Measurements from ENCODE around the gene SCUBE1. TPM values are rescaled to one million over a fixed set of nuclear protein-coding genes. Genes with fewer than 3 reads are reported as not detected.

Gene SCUBE1
- total RNA-seq, 4 donors from 2014 or later, result 81.3 to 214 (median 141) TPM

DNA sequence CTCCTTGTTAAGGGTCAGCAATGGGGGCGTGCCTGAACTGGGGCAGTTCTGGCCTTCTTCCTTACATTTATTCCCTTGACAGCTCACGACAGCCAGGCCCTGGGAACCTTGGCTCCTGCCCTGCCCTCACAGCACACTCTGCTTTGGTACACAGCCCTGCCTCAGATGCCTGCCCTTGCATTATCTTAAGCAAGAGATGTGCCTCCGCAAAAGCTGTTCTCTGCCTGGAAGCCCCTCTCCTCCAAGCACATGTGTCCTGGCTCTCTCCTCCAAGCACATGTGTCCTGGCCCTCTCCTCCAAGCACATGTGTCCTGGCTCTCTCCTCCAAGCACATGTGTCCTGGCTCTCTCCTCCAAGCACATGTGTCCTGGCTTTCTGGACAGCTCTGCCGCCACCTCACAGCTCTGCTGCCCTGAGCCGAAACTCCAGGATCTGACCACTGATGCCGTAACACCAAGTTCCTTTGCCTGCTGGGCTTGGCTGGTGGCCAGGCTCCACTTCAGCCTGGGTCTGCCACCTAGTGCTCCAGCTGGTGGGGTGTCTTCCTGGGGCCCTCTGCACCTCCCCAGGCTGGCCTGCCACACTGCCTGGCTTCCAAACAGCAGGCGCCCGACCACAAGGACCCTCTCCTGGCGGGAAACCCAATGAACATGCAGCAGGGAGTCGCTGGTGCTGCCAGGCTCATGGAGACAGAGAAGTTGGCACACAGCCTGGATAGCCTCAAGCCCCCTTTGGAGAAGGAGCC lies 53.0 kb downstream of the SCUBE1 start:
- no peaks in the 10 kb centered on the region for H3K27me3 ChIP-seq
- H3K9me3 ChIP-seq, result no peaks in the 10 kb centered on the region
- H3K4me1 ChIP-seq, result peaks cover 0 to 74% (median 29%) of the 10 kb centered on the region in 4 donors
- WGBS, 2 donors, result 48 to 49% methylated on average over 9 to 10 of the region's 10 CpGs
- H3K36me3 ChIP-seq, result no peaks in the 10 kb centered on the region
- DNase-seq (ENCODE audit: low spot score in 2 of 2), result peak; percentile 43 to 63
- peak overlapping the region; percentile 13 to 89 (median 44) for H3K27ac ChIP-seq
- H3K4me3 ChIP-seq, result peak overlapping the region in 1 of 4 donors; percentile 23
- TF ChIP-seq, protein P1, sequence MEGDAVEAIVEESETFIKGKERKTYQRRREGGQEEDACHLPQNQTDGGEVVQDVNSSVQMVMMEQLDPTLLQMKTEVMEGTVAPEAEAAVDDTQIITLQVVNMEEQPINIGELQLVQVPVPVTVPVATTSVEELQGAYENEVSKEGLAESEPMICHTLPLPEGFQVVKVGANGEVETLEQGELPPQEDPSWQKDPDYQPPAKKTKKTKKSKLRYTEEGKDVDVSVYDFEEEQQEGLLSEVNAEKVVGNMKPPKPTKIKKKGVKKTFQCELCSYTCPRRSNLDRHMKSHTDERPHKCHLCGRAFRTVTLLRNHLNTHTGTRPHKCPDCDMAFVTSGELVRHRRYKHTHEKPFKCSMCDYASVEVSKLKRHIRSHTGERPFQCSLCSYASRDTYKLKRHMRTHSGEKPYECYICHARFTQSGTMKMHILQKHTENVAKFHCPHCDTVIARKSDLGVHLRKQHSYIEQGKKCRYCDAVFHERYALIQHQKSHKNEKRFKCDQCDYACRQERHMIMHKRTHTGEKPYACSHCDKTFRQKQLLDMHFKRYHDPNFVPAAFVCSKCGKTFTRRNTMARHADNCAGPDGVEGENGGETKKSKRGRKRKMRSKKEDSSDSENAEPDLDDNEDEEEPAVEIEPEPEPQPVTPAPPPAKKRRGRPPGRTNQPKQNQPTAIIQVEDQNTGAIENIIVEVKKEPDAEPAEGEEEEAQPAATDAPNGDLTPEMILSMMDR (IDR thresholded peaks at IDR 0.05), result no peak
- no peak for TF ChIP-seq POLR2A (IDR thresholded peaks at IDR 0.05)
- no peak for TF ChIP-seq EP300 (IDR thresholded peaks at IDR 0.05)

DNA sequence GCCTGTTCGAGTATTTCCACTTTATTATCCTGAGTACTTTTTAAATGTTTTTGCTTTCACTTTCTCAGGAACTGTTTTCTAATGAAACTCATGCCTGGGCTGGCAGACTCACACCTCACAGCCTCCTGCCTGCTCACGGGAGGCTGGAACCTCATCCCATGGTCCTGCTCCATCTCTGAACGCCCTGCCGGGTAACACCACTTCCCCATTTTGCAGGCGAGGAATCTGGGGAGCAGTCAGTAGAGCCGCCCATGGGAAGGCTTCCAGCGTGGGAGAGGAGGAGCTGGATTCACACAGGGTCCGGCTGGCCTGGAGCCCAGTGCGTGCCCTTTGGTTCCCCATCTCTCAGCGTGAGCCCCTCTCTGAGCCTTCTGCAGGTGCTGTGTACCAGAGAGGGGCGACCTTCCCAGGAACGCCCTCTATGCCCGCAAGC lies 53.6 kb downstream of the SCUBE1 start:
- no peaks in the 10 kb centered on the region for H3K27me3 ChIP-seq
- peak overlapping the region in 2 of 4 donors; percentile 19 to 23 for H3K4me3 ChIP-seq
- TF ChIP-seq, protein P1 (IDR thresholded peaks at IDR 0.05), result no peak
- TF ChIP-seq EP300 (IDR thresholded peaks at IDR 0.05) (no peak), POLR2A (IDR thresholded peaks at IDR 0.05) (no peak)
- H3K36me3 ChIP-seq, result no peaks in the 10 kb centered on the region
- H3K4me1 ChIP-seq, result peaks cover 0 to 72% (median 29%) of the 10 kb centered on the region in 4 donors
- H3K9me3 ChIP-seq, result no peaks in the 10 kb centered on the region
- 16 to 22% methylated on average over 13 of the region's 13 CpGs for WGBS, 2 donors
- no peak for DNase-seq (ENCODE audit: low spot score in 2 of 2)
- H3K27ac ChIP-seq, result peak overlapping the region; percentile 11 to 89 (median 43)

DNA sequence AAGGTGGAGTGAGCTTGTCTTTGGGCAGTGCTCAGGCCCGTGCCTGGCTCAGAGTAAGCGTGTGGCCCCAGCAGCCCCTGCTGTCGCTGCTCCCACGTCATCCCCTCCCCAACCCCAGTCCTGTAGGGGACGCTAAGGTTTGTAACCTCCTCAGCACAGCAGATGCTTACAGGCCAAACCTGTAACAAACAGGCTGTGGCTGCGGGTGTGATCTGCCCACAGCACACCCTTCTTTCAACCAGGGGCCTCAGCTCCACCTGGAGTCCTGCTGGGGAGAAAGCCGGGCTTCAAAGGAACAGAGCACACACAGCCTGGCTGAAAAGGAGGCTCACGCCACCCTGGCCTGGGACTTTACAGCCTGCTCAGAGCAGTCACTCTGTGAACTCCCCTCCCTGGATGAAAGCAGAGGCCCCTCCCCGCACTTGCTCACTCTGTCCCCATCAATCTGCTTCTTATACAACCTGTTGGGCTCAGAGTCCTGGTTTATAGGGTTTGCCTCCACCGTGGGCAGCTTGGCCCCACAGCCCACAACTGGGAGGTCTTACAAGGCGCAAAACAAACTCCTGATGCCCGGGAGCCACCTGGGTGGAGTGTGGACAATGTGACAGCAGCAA lies 54.3 kb downstream of the SCUBE1 start:
- no peaks in the 10 kb centered on the region for H3K27me3 ChIP-seq
- H3K9me3 ChIP-seq, result no peaks in the 10 kb centered on the region
- TF ChIP-seq, protein P1 (IDR thresholded peaks at IDR 0.05), result no peak
- TF ChIP-seq EP300 (IDR thresholded peaks at IDR 0.05) (no peak), POLR2A (IDR thresholded peaks at IDR 0.05) (no peak)
- H3K36me3 ChIP-seq, result no peaks in the 10 kb centered on the region
- DNase-seq (ENCODE audit: low spot score in 2 of 2), result no peak
- peaks cover 0 to 70% (median 29%) of the 10 kb centered on the region in 4 donors for H3K4me1 ChIP-seq
- H3K4me3 ChIP-seq, result no peak overlapping the region
- peak overlapping the region; percentile 11 to 89 (median 43) for H3K27ac ChIP-seq
- 71 to 74% methylated on average over 12 of the region's 12 CpGs for WGBS, 2 donors

DNA sequence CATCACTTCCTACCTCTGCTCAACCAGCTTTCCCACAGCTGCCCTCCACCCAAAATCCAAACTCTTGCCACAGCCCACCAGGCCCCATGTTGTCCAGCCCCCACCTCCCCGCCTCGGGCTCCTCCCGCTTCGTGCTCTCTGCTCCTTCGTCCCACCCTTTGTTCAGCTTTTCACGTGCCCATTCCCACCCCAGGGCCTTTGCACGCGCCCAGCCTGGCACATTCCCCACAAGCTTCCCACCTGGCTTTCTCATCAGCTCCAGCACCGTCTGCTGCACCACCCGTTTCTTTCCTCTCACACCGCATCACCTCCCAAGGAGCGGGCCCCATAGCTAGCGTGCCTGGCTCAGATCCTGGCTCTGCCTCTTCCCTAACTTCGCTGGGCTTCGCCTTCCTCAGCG lies 54.8 kb downstream of the SCUBE1 start:
- WGBS, 2 donors, result 97% methylated on average over 16 of the region's 16 CpGs
- Histone ChIP-seq H3K4me3 (no peak overlapping the region), H3K36me3 (no peaks in the 10 kb centered on the region), H3K9me3 (no peaks in the 10 kb centered on the region), H3K27me3 (no peaks in the 10 kb centered on the region), H3K27ac (peak overlapping the region in 2 of 4 donors; percentile 34 to 89), H3K4me1 (peaks cover 0 to 64% (median 28%) of the 10 kb centered on the region in 4 donors)
- TF ChIP-seq EP300 (IDR thresholded peaks at IDR 0.05), result no peak
- TF ChIP-seq POLR2A (IDR thresholded peaks at IDR 0.05), result no peak
- TF ChIP-seq, protein P1 (IDR thresholded peaks at IDR 0.05), result no peak
- no peak for DNase-seq (ENCODE audit: low spot score in 2 of 2)

DNA sequence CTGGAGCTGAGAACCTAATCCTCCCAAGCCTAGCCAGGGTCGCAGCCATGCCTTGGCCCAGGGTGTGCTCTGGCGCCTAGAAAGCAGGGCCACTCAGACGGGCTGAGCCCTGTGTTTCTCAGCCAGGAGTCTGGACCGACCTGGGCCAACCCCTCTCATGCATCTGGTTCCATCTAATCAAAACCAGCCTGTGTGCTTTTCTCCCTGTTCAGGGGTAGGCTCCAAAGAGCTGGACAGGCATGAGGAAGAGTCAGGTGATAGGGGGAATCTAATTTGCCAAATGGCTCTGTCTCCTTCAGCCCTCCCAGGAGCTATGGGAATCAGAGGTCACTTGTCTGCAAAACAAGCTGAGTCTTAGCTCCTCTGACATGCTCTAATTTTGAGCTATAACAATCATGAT lies 55.7 kb downstream of the SCUBE1 start:
- Histone ChIP-seq H3K36me3 (no peaks in the 10 kb centered on the region), H3K4me3 (no peak overlapping the region), H3K4me1 (peaks cover 0 to 55% (median 24%) of the 10 kb centered on the region in 4 donors), H3K9me3 (no peaks in the 10 kb centered on the region), H3K27ac (no peak overlapping the region), H3K27me3 (no peaks in the 10 kb centered on the region)
- 79% methylated on average over 4 of the region's 4 CpGs; no CpG with 5 or more reads in 1 of the 2 donors for WGBS, 2 donors
- DNase-seq (ENCODE audit: low spot score in 2 of 2), result no peak
- peak in 1 of 2 donors; percentile 19 for TF ChIP-seq EP300 (IDR thresholded peaks at IDR 0.05)
- TF ChIP-seq, protein P1 (IDR thresholded peaks at IDR 0.05), result no peak
- no peak for TF ChIP-seq POLR2A (IDR thresholded peaks at IDR 0.05)
